A549 (cell line): ENCODE data around the gene PALS1. TPM values are rescaled to one million over a fixed set of nuclear protein-coding genes. Genes with fewer than 3 reads are reported as not detected.

Source experiments
- ATAC-seq, 2 experiments: fragments of 200-7000 bp in 1 of 2; fragments of >200 bp in 1 of 2; cut with Nextera tagmentation in 1 of 2; cut with Tn5 transposase in 1 of 2; 3 replicates each; pipeline versions ENCODE4 v1.8.0 to v1.9.1; 2018 to 2020; ENCODE audit warnings: mild to moderate bottlenecking in 1 of 2, moderate library complexity in 1 of 2
- CTCF ChIA-PET: fragments of 300-600 bp; sonication (Branson Sonifier 250); formaldehyde crosslinking; extraction: SDS; loops from one replicate; lab custom pipeline; 2021; ENCODE audit warnings: antibody characterized with exemption, inconsistent platforms; lab: Yijun Ruan, JAX
- POLR2A ChIA-PET: fragments of 350-600 bp; formaldehyde crosslinking; extraction: SDS; loops from one replicate; lab custom pipeline; 2021; ENCODE audit warnings: antibody characterized with exemption, inconsistent platforms; lab: Yijun Ruan, JAX
- DNase-seq, 2 experiments: peaks; one replicate each; pipeline versions ENCODE4 v3.0.0 to v3.0.0-alpha.2; 2011 to 2016; ENCODE audit warnings: low read depth in 1 of 2, low spot score in 1 of 2
- FAIRE-seq: peaks from 2 replicates; lab custom pipeline; 2011; peaks lifted over from hg19 to GRCh38; lab: Jason Lieb, UNC
- H3K27ac ChIP-seq, 2 experiments: fragments of >200 bp; sonication (Bioruptor Twin); formaldehyde crosslinking; 3 replicates each; pipeline ENCODE4 v1.5.1; 2016 to 2017
- H3K4me1 ChIP-seq: fragments of >200 bp; sonication (Bioruptor Twin); formaldehyde crosslinking; 3 replicates; pipeline ENCODE4 v1.6.1; 2016
- H3K4me2 ChIP-seq: fragments of >200 bp; sonication (Bioruptor Twin); formaldehyde crosslinking; 3 replicates; pipeline ENCODE4 v1.6.1; 2016
- H3K4me3 ChIP-seq: fragments of >200 bp; sonication (Bioruptor Twin); formaldehyde crosslinking; 3 replicates; pipeline ENCODE4 v1.5.1; 2016
- H3K9me3 ChIP-seq: fragments of >200 bp; sonication (Bioruptor Twin); formaldehyde crosslinking; 3 replicates; pipeline ENCODE4 v1.6.1; 2016
- BHLHE40 ChIP-seq: IDR thresholded peaks from 2 replicates; pipeline ENCODE4 v1.6.1; 2012; ENCODE audit warnings: low read depth, low read length, inconsistent platforms
- CBX2 ChIP-seq: fragments of 200-600 bp; sonication (generic); IDR thresholded peaks from 2 replicates; pipeline ENCODE4 v1.6.1; 2016; ENCODE audit warnings: low read depth, mild to moderate bottlenecking, borderline replicate concordance
- CBX8 ChIP-seq: fragments of 200-600 bp; sonication (generic); IDR thresholded peaks from 2 replicates; pipeline ENCODE4 v1.6.1; 2016
- CEBPB ChIP-seq, 2 experiments: fragments of >200 bp in 1 of 2; sonication (Bioruptor Twin) in 1 of 2; formaldehyde crosslinking in 1 of 2; IDR thresholded peaks; 2 replicates each; pipeline ENCODE4 v1.6.1; 2012 to 2016
- EHMT2 ChIP-seq: fragments of 200-600 bp; sonication (generic); IDR thresholded peaks from 2 replicates; pipeline ENCODE4 v1.6.1; 2016; ENCODE audit warnings: antibody characterized with exemption, low read depth, mild to moderate bottlenecking, moderate library complexity
- FOSB ChIP-seq: fragments of 250-450 bp; sonication (Bioruptor Pico); IDR thresholded peaks from 2 replicates; pipeline ENCODE4 v1.5.0; 2020; ENCODE audit warnings: mild to moderate bottlenecking, moderate library complexity
- FOXS1 ChIP-seq: fragments of 250-450 bp; sonication (Bioruptor Pico); IDR thresholded peaks from 2 replicates; pipeline ENCODE4 v1.5.0; 2020; ENCODE audit warnings: mild to moderate bottlenecking, moderate library complexity
- HDAC2 ChIP-seq: fragments of 200-600 bp; sonication (generic); IDR thresholded peaks from 2 replicates; pipeline ENCODE4 v1.6.1; 2016
- JUNB ChIP-seq: fragments of >200 bp; sonication (Bioruptor Twin); formaldehyde crosslinking; IDR thresholded peaks from 2 replicates; pipeline ENCODE4 v1.6.1; 2016
- MAZ ChIP-seq: fragments of 150-350 bp; IDR thresholded peaks from 2 replicates; pipeline ENCODE4 v1.6.1; 2014; ENCODE audit warnings: antibody characterized with exemption, low read depth, low read length, borderline replicate concordance
- MYC ChIP-seq: IDR thresholded peaks from 2 replicates; pipeline ENCODE4 v1.6.1; 2012; ENCODE audit warnings: mild to moderate bottlenecking, inconsistent platforms, low read length, improper control_type of control experiment, borderline replicate concordance
- POLR2AphosphoS2 ChIP-seq: conservative IDR thresholded peaks from 2 replicates; pipeline ENCODE4 v1.6.1; 2012; ENCODE audit warnings: low read length, improper control_type of control experiment, inconsistent platforms
- SMC3 ChIP-seq: fragments of >200 bp; sonication (Bioruptor Twin); formaldehyde crosslinking; IDR thresholded peaks from 3 replicates; pipeline ENCODE4 v1.6.1; 2018; ENCODE audit warnings: inconsistent platforms
- ZSCAN20 ChIP-seq: fragments of 250-450 bp; sonication (Bioruptor Pico); IDR thresholded peaks from 2 replicates; pipeline ENCODE4 v1.8.0; 2022; ENCODE audit warnings: mild to moderate bottlenecking, moderate library complexity
- WGBS: methylation state at CpG from one replicate; pipeline ENCODE4 v1.1.6; 2017; ENCODE audit errors: missing lambda C conversion rate; 5-methylcytosine and 5-hydroxymethylcytosine counted together
- polyA plus RNA-seq, 4 experiments: library from polyadenylated mRNA; depleted of rRNA in 3 of 4; stranded (reverse); fragments of >200 nt; fragmentation: RNase III in 1 of 4; extraction: RNeasy Plus Mini Kit Qiagen cat#74134 plus additional on column Dnase treatment in 1 of 4; gene quantifications; 2 replicates in 3 of 4; 3 replicates in 1 of 4; pipeline ENCODE4 v1.2.3, GENCODE V29; 2011 to 2017
- TF ChIP-seq, protein P1 (sequence below): fragments of >200 bp; sonication (Bioruptor Twin); formaldehyde crosslinking; IDR thresholded peaks from 3 replicates; pipeline ENCODE4 v1.5.1; 2016
- TF ChIP-seq, protein P2 (sequence below): fragments of 200-600 bp; sonication (generic); IDR thresholded peaks from 2 replicates; pipeline ENCODE4 v1.6.1; 2016; ENCODE audit warnings: antibody characterized with exemption, mild to moderate bottlenecking, moderate library complexity
- TF ChIP-seq, protein P3 (sequence below): fragments of >200 bp; sonication (Bioruptor Twin); formaldehyde crosslinking; IDR thresholded peaks from 3 replicates; pipeline ENCODE4 v1.6.1; 2016

The PALS1 gene
- polyA plus RNA-seq, 2 of the 4 experiments (the other 2 are of a cell fraction): 23.4 to 32.6 TPM

GRCh38 chr14:67269298-67270060 lies 28.2 kb downstream of the PALS1 start:
- no peaks in the 10 kb centered on the region for H3K9me3 ChIP-seq
- DNase-seq (no peak), ATAC-seq (peak in 1 of 2 experiments; percentile 49; a peak in 3 of 6 replicates), FAIRE-seq (no peak)
- peaks cover 20% of the 10 kb centered on the region for H3K4me1 ChIP-seq
- ChIA-PET CTCF (interaction anchor here (1.1 to 2.9 kb wide), 4 partner anchors 8 to 103 kb away, joined by 3 to 15 read pairs (median 5); no protein-coding TSS in a partner anchor), POLR2A (no interaction called here)
- 92% methylated on average over 4 of the region's 4 CpGs for WGBS
- H3K4me3 ChIP-seq: no peak overlapping the region
- no peak for TF ChIP-seq FOSB (CRISPR knock-in tag)
- TF ChIP-seq HDAC2: no peak
- TF ChIP-seq, protein P1, sequence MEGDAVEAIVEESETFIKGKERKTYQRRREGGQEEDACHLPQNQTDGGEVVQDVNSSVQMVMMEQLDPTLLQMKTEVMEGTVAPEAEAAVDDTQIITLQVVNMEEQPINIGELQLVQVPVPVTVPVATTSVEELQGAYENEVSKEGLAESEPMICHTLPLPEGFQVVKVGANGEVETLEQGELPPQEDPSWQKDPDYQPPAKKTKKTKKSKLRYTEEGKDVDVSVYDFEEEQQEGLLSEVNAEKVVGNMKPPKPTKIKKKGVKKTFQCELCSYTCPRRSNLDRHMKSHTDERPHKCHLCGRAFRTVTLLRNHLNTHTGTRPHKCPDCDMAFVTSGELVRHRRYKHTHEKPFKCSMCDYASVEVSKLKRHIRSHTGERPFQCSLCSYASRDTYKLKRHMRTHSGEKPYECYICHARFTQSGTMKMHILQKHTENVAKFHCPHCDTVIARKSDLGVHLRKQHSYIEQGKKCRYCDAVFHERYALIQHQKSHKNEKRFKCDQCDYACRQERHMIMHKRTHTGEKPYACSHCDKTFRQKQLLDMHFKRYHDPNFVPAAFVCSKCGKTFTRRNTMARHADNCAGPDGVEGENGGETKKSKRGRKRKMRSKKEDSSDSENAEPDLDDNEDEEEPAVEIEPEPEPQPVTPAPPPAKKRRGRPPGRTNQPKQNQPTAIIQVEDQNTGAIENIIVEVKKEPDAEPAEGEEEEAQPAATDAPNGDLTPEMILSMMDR: no peak
- TF ChIP-seq POLR2AphosphoS2: no peak
- no peak for TF ChIP-seq MAZ
- TF ChIP-seq MYC: no peak
- H3K27ac ChIP-seq: no peak overlapping the region
- peak overlapping the region; percentile 28 for H3K4me2 ChIP-seq

GRCh38 chr14:67270145-67270753 lies 29.0 kb downstream of the PALS1 start:
- DNase-seq: no peak
- Histone ChIP-seq H3K9me3 (no peaks in the 10 kb centered on the region), H3K4me1 (peaks cover 17% of the 10 kb centered on the region), H3K4me3 (no peak overlapping the region), H3K4me2 (no peak overlapping the region; the same call in 2 of the 3 replicates), H3K27ac (no peak overlapping the region)
- TF ChIP-seq BHLHE40 (no peak), CBX2 (no peak), JUNB (no peak), FOXS1 (CRISPR knock-in tag) (no peak), EHMT2 (no peak), CBX8 (no peak), HDAC2 (no peak), ZSCAN20 (CRISPR knock-in tag) (no peak), CEBPB (IDR thresholded peaks at IDR 0.05) (no peak), MAZ (no peak), SMC3 (no peak)
- TF ChIP-seq, protein P2, sequence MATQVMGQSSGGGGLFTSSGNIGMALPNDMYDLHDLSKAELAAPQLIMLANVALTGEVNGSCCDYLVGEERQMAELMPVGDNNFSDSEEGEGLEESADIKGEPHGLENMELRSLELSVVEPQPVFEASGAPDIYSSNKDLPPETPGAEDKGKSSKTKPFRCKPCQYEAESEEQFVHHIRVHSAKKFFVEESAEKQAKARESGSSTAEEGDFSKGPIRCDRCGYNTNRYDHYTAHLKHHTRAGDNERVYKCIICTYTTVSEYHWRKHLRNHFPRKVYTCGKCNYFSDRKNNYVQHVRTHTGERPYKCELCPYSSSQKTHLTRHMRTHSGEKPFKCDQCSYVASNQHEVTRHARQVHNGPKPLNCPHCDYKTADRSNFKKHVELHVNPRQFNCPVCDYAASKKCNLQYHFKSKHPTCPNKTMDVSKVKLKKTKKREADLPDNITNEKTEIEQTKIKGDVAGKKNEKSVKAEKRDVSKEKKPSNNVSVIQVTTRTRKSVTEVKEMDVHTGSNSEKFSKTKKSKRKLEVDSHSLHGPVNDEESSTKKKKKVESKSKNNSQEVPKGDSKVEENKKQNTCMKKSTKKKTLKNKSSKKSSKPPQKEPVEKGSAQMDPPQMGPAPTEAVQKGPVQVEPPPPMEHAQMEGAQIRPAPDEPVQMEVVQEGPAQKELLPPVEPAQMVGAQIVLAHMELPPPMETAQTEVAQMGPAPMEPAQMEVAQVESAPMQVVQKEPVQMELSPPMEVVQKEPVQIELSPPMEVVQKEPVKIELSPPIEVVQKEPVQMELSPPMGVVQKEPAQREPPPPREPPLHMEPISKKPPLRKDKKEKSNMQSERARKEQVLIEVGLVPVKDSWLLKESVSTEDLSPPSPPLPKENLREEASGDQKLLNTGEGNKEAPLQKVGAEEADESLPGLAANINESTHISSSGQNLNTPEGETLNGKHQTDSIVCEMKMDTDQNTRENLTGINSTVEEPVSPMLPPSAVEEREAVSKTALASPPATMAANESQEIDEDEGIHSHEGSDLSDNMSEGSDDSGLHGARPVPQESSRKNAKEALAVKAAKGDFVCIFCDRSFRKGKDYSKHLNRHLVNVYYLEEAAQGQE: no peak
- TF ChIP-seq, protein P3, sequence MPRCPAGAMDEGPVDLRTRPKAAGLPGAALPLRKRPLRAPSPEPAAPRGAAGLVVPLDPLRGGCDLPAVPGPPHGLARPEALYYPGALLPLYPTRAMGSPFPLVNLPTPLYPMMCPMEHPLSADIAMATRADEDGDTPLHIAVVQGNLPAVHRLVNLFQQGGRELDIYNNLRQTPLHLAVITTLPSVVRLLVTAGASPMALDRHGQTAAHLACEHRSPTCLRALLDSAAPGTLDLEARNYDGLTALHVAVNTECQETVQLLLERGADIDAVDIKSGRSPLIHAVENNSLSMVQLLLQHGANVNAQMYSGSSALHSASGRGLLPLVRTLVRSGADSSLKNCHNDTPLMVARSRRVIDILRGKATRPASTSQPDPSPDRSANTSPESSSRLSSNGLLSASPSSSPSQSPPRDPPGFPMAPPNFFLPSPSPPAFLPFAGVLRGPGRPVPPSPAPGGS: no peak
- 80% methylated on average over 3 of the region's 3 CpGs for WGBS
- no peak for ATAC-seq
- CTCF ChIA-PET: interaction anchor here (0.6 to 2.9 kb wide), 5 partner anchors 7 to 104 kb away, joined by 3 to 15 read pairs (median 5); no protein-coding TSS in a partner anchor
- no peak for FAIRE-seq
- POLR2A ChIA-PET: no interaction called here
